Endothelial cell of umbilical vein (primary cell): ENCODE data around the gene POLRMT. TPM values are rescaled to one million over a fixed set of nuclear protein-coding genes. Genes with fewer than 3 reads are reported as not detected.

Experiments used
- BruUV-seq: library from RNA; stranded (reverse); fragments of 400-500 nt; replicated peaks from 2 replicates; lab custom pipeline; 2021; lab: Mats Ljungman, UMichigan
- CTCF ChIA-PET: fragments of 300-600, 350-600 bp; sonication (Branson Sonifier 250); formaldehyde crosslinking; loops from one replicate; lab custom pipeline; 2021; ENCODE audit warnings: antibody characterized with exemption, inconsistent platforms; lab: Charles Lee
- POLR2A ChIA-PET: fragments of 300-600, 350-600 bp; sonication (Branson Sonifier 250); formaldehyde crosslinking; loops from one replicate; lab custom pipeline; 2021; ENCODE audit warnings: antibody characterized with exemption, inconsistent platforms; lab: Charles Lee
- DNase-seq: peaks from one replicate; pipeline ENCODE4 v3.0.0-alpha.2; 2011; ENCODE audit warnings: low read depth, low spot score
- FAIRE-seq: peaks from 2 replicates; lab custom pipeline; 2011; peaks lifted over from hg19 to GRCh38; lab: Jason Lieb, UNC
- H2AFZ ChIP-seq: 2 replicates; pipeline ENCODE4 v1.6.0; 2012; ENCODE audit warnings: low read depth, low read length, control low read depth, inconsistent platforms
- H3K27ac ChIP-seq: 2 replicates; pipeline ENCODE4 v1.5.1; 2011; ENCODE audit warnings: low read depth, mild to moderate bottlenecking, control low read depth, low read length, moderate library complexity; ENCODE audit not compliant: insufficient read depth
- H3K27me3 ChIP-seq, 2 experiments: 2 replicates each; pipeline versions ENCODE4 v1.6.0 to v1.6.1; 2011; ENCODE audit warnings: low read length in 2 of 2, mixed read lengths in 1 of 2; ENCODE audit not compliant: control insufficient read depth in 2 of 2, insufficient read depth in 2 of 2
- H3K36me3 ChIP-seq, 2 experiments: 2 replicates in 1 of 2; 3 replicates in 1 of 2; pipeline ENCODE4 v1.5.1; 2011; ENCODE audit warnings: low read length in 2 of 2, mild to moderate bottlenecking in 1 of 2, moderate library complexity in 1 of 2; ENCODE audit not compliant: control insufficient read depth in 2 of 2, insufficient read depth in 2 of 2; ENCODE audit errors: extremely low read depth in 1 of 2
- H3K4me1 ChIP-seq: 3 replicates; pipeline ENCODE4 v1.5.1; 2011; ENCODE audit warnings: mild to moderate bottlenecking, low read length; ENCODE audit not compliant: control insufficient read depth, insufficient read depth; ENCODE audit errors: extremely low read depth
- H3K4me2 ChIP-seq: 2 replicates; pipeline ENCODE4 v1.6.1; 2011; ENCODE audit warnings: low read length, control low read depth, mixed read lengths; ENCODE audit not compliant: insufficient read depth
- H3K4me3 ChIP-seq, 3 experiments: fragments of 200-600 bp in 1 of 3; sonication (generic), shearing (Covaris generic) in 1 of 3; replicated peaks in 1 of 3; 2 replicates each; pipeline ENCODE4 v1.5.1; 2011 to 2016; ENCODE audit warnings: control low read depth in 3 of 3, low read length in 3 of 3, mild to moderate bottlenecking in 2 of 3, inconsistent platforms in 1 of 3, low read depth in 1 of 3, moderate library complexity in 1 of 3; ENCODE audit not compliant: insufficient read depth in 1 of 3
- H3K79me2 ChIP-seq: 2 replicates; pipeline ENCODE4 v1.6.0; 2012; ENCODE audit warnings: low read length, inconsistent platforms; ENCODE audit not compliant: control insufficient read depth, insufficient read depth
- H3K9ac ChIP-seq: replicated peaks from 2 replicates; pipeline ENCODE3; 2011; ENCODE audit warnings: low read length, control low read depth; ENCODE audit not compliant: insufficient read depth; ENCODE audit errors: extremely low read depth
- H3K9me1 ChIP-seq: replicated peaks from 3 replicates; pipeline ENCODE4 v1.6.0; 2011; ENCODE audit warnings: mild to moderate bottlenecking, low read length; ENCODE audit not compliant: control insufficient read depth, insufficient read depth; ENCODE audit errors: extremely low read depth
- H3K9me3 ChIP-seq: replicated peaks from 2 replicates; pipeline ENCODE4 v1.5.1; 2012; ENCODE audit warnings: low read length, inconsistent platforms; ENCODE audit not compliant: control insufficient read depth, insufficient read depth
- H4K20me1 ChIP-seq: replicated peaks from 2 replicates; pipeline ENCODE3; 2011; ENCODE audit warnings: mild to moderate bottlenecking, low read length; ENCODE audit not compliant: control insufficient read depth, insufficient read depth; ENCODE audit errors: extremely low read depth
- EZH2 ChIP-seq: IDR thresholded peaks from 2 replicates; pipeline ENCODE4 v1.6.1; 2012; ENCODE audit warnings: borderline replicate concordance, low read depth, mild to moderate bottlenecking, moderate library complexity, low read length, inconsistent platforms; ENCODE audit not compliant: severe bottlenecking
- FOS ChIP-seq: IDR thresholded peaks from 2 replicates; pipeline ENCODE4 v1.6.1; 2011; ENCODE audit warnings: mild to moderate bottlenecking, low read length, moderate library complexity, borderline replicate concordance; ENCODE audit not compliant: insufficient read depth
- GATA2 ChIP-seq: IDR thresholded peaks from 2 replicates; pipeline ENCODE4 v1.7.0; 2011; ENCODE audit warnings: low read depth, mild to moderate bottlenecking, moderate library complexity, mixed read lengths, low read length; ENCODE audit not compliant: insufficient read length, insufficient read depth
- JUN ChIP-seq: IDR thresholded peaks from 2 replicates; pipeline ENCODE4 v1.6.1; 2011; ENCODE audit warnings: borderline replicate concordance, low read depth; ENCODE audit not compliant: insufficient read length, insufficient read depth
- MYC ChIP-seq: IDR thresholded peaks from one replicate; pipeline ENCODE4 v1.6.1; 2011; ENCODE audit warnings: mild to moderate bottlenecking, low read depth, low read length
- POLR2A ChIP-seq: IDR thresholded peaks from 2 replicates; pipeline ENCODE4 v1.6.1; 2012; ENCODE audit warnings: low read depth, mild to moderate bottlenecking, control low read depth, low read length
- POLR2AphosphoS5 ChIP-seq: IDR thresholded peaks from 2 replicates; pipeline ENCODE4 v1.6.1; 2012; ENCODE audit warnings: low read depth, mild to moderate bottlenecking, control low read depth, low read length, moderate library complexity; ENCODE audit not compliant: insufficient read depth
- dilution Hi-C: fragments of 300-500 bp; cut with MboI; formaldehyde crosslinking; loops from one replicate; pipeline ENCODE4 v1.15.0; 2019; ENCODE audit warnings: low sequenced_read_pairs; ENCODE audit not compliant: extremely low pct_ligation_motif_present
- intact Hi-C: fragments of 100-400 bp; cut with micrococcal nuclease; formaldehyde crosslinking; loops from one replicate; pipeline ENCODE4 v1.10.0; 2022
- polyA plus RNA-seq, 4 experiments: library from polyadenylated mRNA; depleted of rRNA in 3 of 4; stranded (reverse) in 3 of 4; unstranded in 1 of 4; fragments of >200 nt; gene quantifications; 2 replicates each; pipeline versions ENCODE4 v1.2.1 to v1.2.3, GENCODE V29; 2011 to 2012; ENCODE audit warnings: missing spikeins in 1 of 4
- total RNA-seq: library from RNA; stranded (reverse); gene quantifications from 2 replicates; pipeline ENCODE4 v1.2.3, GENCODE V29; 2021
- TF ChIP-seq, protein P1 (sequence below): IDR thresholded peaks from 2 replicates; pipeline ENCODE4 v1.6.1; 2011; ENCODE audit not compliant: insufficient read depth, insufficient read length
- TF ChIP-seq, protein P2 (sequence below), 2 donors: IDR thresholded peaks; 1 replicate in 1 of 2; 2 replicates in 1 of 2; pipeline ENCODE4 v1.5.1; 2011; ENCODE audit warnings: low read length in 2 of 2, mild to moderate bottlenecking in 2 of 2, moderate library complexity in 2 of 2, control low read depth in 1 of 2, inconsistent platforms in 1 of 2, low read depth in 1 of 2; ENCODE audit not compliant: insufficient read depth in 1 of 2; ENCODE audit errors: extremely low read depth in 1 of 2

The POLRMT gene
- total and polyA plus RNA-seq, 2 donors (not counting 3 experiments of a cell fraction or from before 2014, with no cell fraction given): 38.9 to 50.6 TPM

DNA sequence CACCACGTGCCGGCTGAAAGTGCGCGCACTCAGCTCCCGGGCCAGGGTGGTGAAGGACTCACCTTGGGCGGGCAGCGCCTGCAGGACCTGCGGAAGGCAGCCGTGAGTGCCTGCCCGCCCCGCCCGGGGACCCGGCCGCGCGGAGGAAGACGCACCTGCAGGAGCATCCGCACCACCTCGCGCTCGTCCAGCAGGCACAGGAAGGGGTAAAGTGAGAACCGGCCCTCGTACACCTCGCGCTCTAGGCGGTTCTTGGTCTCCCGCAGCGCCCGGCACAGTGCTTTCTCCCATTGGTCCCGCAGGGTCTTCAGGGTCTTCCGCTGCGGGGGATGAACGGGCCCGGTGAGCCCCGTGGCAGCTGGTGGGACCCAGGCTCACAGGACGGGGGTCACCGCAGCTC lies 10.7 kb downstream of the POLRMT start:
- Histone ChIP-seq H3K27me3 (no peaks in the 10 kb centered on the region), H3K4me3 (no peak overlapping the region), H3K9ac (no peak overlapping the region), H3K4me1 (no peaks in the 10 kb centered on the region), H3K36me3 (peaks cover 3 to 30% of the 10 kb centered on the region in 2 experiments), H4K20me1 (no peaks in the 10 kb centered on the region), H3K9me3 (no peaks in the 10 kb centered on the region), H3K27ac (no peak overlapping the region), H2AFZ (no peak overlapping the region), H3K4me2 (no peak overlapping the region), H3K79me2 (no peaks in the 10 kb centered on the region), H3K9me1 (no peaks in the 10 kb centered on the region)
- BruUV-seq: no TSS peak
- DNase-seq (no peak), FAIRE-seq (no peak)
- ChIA-PET POLR2A (no interaction called here), CTCF (no interaction called here)
- dilution Hi-C loops: no loop called here
- intact Hi-C loops: no loop called here
- TF ChIP-seq MYC: no peak
- TF ChIP-seq EZH2: no peak
- TF ChIP-seq POLR2AphosphoS5: no peak
- TF ChIP-seq POLR2A: no peak
- TF ChIP-seq, protein P1, sequence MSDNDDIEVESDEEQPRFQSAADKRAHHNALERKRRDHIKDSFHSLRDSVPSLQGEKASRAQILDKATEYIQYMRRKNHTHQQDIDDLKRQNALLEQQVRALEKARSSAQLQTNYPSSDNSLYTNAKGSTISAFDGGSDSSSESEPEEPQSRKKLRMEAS: no peak
- no peak for TF ChIP-seq GATA2

DNA sequence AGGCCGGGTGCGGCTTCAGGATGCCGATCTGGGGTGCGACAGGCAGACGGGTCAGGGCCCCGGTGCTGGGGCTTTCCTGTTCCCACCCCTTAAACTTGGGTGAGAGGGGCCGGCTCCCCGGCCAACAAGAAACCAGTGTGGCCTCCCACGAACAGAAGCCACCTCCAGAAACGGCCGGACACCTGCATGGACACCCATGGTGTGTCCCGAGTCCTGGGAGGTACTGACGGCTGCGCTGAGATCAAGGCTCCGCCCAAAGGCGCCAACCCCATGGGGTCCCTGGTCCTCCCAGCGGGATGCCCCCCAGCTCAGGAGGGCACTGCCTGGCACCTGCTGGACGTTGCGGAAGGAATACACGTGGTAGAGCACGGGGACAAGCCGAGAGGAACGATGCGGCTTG lies 11.5 kb downstream of the POLRMT start:
- H3K27ac ChIP-seq: no peak overlapping the region
- H3K4me1 ChIP-seq: no peaks in the 10 kb centered on the region
- no peaks in the 10 kb centered on the region for H3K9me3 ChIP-seq
- peaks cover 3 to 32% of the 10 kb centered on the region in 2 experiments for H3K36me3 ChIP-seq
- TF ChIP-seq GATA2: no peak
- TF ChIP-seq, protein P1: no peak
- TF ChIP-seq POLR2A: no peak
- no peak for TF ChIP-seq POLR2AphosphoS5
- no peak for TF ChIP-seq JUN
- TF ChIP-seq, protein P2, sequence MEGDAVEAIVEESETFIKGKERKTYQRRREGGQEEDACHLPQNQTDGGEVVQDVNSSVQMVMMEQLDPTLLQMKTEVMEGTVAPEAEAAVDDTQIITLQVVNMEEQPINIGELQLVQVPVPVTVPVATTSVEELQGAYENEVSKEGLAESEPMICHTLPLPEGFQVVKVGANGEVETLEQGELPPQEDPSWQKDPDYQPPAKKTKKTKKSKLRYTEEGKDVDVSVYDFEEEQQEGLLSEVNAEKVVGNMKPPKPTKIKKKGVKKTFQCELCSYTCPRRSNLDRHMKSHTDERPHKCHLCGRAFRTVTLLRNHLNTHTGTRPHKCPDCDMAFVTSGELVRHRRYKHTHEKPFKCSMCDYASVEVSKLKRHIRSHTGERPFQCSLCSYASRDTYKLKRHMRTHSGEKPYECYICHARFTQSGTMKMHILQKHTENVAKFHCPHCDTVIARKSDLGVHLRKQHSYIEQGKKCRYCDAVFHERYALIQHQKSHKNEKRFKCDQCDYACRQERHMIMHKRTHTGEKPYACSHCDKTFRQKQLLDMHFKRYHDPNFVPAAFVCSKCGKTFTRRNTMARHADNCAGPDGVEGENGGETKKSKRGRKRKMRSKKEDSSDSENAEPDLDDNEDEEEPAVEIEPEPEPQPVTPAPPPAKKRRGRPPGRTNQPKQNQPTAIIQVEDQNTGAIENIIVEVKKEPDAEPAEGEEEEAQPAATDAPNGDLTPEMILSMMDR (IDR thresholded peaks at IDR 0.05; ENCODE audit: extremely low read depth in 1 of 2, insufficient read depth in 1 of 2, low read depth in 1 of 2, low read length in 2 of 2): no peak
- no peak for TF ChIP-seq FOS
- no peak for TF ChIP-seq EZH2
- no peak for TF ChIP-seq MYC
- BruUV-seq: no TSS peak
- no peak overlapping the region for H2AFZ ChIP-seq
- no peak overlapping the region for H3K4me3 ChIP-seq
- POLR2A ChIA-PET: no interaction called here
- H3K9ac ChIP-seq: no peak overlapping the region
- H4K20me1 ChIP-seq: no peaks in the 10 kb centered on the region
- H3K9me1 ChIP-seq: no peaks in the 10 kb centered on the region
- CTCF ChIA-PET: no interaction called here
- no peak for FAIRE-seq
- dilution Hi-C loops: no loop called here
- intact Hi-C loops: no loop called here
- DNase-seq: no peak
- H3K27me3 ChIP-seq: no peaks in the 10 kb centered on the region
- no peaks in the 10 kb centered on the region for H3K79me2 ChIP-seq
- H3K4me2 ChIP-seq: no peak overlapping the region
